HG02970 (cell line): ENCODE data around the gene CAMKMT.
A peak's percentile ranks its signal among the peaks of the same experiment; 100 is the strongest.

Source experiments
- ATAC-seq: cut with Tn5 transposase; IDR thresholded peaks from one replicate; pipeline ENCODE4 v1.9.1; 2021; ENCODE audit warnings: mild to moderate bottlenecking, moderate library complexity, moderate number of reproducible peaks; ENCODE audit not compliant: unreplicated experiment, low FRiP score

Gene CAMKMT

GRCh38 chr2:44759823-44760222 lies 398.1 kb downstream of the CAMKMT start:
- ATAC-seq: no peak

DNA sequence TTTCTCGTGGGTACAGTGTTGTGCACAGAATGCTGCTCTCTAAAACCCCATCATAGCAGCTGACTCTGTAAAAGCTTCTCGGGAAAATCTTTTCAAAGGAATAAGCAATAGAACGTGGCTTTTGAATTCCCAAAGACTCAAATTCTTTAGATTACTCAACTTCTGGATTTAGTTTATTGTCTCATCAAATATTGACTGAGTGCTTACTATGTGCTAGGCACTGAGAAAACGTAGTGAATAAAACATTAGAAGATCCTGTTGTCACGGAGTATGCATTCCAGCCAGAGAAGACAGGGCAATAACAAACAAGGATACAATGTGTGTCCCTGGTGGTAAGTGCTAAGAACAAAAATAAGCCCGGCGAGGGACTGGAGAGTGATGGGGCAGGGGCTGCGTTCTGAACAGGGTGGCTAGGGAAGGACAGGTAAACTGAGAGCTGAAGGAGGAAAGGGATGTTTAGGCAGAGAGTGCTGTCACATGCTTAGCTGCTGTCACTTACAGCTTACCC lies 401.6 kb downstream of the CAMKMT start:
- no peak for ATAC-seq

DNA sequence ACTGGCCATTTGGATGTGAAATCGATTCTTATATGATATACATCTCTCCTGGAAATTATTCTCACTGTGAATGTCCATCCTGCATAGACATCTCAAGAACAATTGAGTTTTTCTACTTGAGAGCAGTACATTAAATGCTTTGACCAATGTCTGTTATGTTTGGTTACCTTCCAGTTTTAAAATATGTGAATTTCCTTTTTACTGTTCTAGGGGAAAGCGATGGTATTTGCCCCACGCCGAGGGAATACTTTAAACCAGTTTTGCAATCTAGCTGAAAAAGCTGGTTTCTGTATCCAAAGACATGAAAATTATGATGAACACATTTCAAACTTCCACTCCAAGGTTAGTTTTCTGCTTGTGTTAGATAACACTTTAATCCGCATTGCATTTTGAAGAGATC lies 404.5 kb downstream of the CAMKMT start:
- no peak for ATAC-seq

DNA sequence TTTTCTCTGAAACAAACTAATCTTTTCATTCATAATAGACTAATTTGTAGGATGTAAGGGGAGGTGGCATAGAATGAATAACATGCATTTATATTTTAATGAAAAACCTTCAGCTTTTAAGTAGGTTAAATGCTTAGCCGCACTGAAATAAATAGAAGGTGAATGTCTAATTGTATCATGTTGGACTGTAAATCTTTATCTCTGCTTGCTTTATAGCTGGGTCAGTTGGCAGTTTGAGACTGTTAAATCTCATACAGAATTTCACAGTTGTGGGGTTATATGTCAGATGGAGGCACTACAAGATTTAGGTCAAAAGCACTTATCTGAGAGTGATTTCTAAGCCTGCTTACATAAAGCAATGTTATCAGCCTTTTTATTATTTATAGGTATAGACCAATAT lies 405.0 kb downstream of the CAMKMT start:
- ATAC-seq: no peak

- no peak for ATAC-seq
These were observed 405.9 kb downstream of the CAMKMT start for GRCh38 chr2:44767691-44768090.

- no peak for ATAC-seq
These were observed 406.9 kb downstream of the CAMKMT start for GRCh38 chr2:44768438-44769236.

GRCh38 chr2:44769349-44770011 lies 407.7 kb downstream of the CAMKMT start:
- no peak for ATAC-seq

- ATAC-seq: no peak
These were observed 408.8 kb downstream of the CAMKMT start for GRCh38 chr2:44770221-44771195.

DNA sequence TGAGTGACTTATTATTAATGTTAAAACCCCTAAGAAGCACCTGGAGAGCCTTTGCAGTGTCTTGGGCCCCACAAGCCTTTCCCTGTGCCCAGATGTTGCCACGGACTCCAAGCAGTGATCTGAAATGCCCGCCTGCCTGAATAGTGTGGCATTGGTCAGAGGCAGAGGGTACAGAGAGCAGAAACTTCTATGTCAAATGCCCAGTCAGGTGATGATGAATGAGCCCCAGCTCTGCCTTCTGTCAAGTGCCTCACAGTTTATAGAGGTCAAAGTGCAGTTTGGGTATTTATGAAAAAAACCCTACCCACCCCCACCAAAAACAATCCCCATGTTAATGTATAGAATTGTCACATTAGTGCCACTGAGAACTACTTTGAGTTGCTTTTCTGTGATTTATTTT lies 409.8 kb downstream of the CAMKMT start:
- no peak for ATAC-seq

GRCh38 chr2:44772131-44772530 lies 410.4 kb downstream of the CAMKMT start:
- no peak for ATAC-seq

GRCh38 chr2:44772669-44773378 lies 411.1 kb downstream of the CAMKMT start:
- ATAC-seq: no peak

DNA sequence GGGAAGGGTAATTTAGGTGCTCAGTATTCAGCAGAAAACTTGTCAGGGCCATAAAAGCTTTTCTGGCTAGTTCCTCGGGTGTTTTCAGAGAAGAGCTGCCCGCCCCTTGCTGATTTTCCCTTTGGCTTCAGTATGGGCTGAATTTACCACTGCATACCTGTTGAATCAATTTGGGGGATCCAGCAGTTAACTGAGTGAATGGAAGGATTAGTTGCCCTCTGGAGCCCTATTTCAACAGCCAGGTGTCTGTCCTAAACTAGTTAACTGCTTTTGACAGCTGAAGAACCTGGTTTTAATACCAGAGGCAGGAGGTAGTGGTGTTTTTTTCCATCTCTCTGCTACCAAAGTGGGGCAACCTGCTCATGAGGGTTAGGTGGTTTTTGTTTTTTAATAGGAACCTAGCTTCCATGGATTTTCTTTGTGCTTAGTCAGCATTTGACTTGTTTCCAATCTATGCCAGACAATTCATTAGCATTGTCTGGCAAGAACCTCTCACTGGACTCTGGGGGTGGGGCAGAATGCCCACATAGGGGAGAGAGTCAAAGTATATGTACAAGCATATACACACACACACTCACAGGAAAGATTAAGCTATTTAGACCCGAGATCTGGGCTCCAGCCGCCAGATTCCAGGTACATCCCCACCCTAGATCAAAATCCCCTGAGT lies 413.2 kb downstream of the CAMKMT start:
- no peak for ATAC-seq

DNA sequence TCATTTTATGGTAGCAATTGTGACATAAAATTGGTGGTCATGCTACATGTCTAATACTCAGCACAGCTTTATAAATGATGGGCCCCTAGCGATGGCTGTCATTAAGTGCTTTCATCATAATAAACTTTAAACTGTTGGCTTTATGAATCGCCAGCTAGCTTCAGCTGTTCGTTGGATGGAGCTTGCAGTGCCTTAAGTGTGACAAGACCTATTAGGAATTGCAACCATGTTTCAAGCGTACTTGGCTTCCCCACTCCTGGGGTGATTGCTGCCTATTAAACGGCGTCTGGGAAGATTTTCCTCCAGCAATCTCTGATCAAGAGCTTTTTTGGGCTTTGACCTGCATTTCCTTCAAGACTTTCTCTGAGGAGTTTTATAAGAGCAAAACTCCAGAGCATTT lies 415.3 kb downstream of the CAMKMT start:
- no peak for ATAC-seq

- no peak for ATAC-seq
These were observed 415.8 kb downstream of the CAMKMT start for GRCh38 chr2:44777537-44777936.

DNA sequence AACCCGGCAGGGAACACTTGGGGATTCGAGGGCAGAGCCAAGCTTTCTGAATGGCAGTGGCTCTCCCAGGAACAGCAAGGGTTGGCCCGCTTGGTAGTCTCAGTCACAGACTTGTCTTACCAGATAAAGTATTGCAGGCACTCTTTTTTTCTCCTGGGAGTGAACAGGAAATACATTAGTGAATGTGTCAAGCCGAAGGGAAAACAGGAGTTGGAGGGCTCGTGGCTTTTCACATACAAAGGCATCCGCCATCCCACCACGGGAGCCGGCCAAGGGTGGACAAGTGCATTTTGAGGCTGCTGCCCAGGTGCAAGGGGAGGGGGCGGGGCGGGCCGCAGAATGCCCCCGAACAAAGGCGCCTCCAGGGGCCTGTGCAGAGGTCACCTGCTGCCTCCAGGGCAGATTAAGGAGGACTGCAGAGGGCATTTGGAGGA lies 416.5 kb downstream of the CAMKMT start:
- ATAC-seq: peak; percentile 32

DNA sequence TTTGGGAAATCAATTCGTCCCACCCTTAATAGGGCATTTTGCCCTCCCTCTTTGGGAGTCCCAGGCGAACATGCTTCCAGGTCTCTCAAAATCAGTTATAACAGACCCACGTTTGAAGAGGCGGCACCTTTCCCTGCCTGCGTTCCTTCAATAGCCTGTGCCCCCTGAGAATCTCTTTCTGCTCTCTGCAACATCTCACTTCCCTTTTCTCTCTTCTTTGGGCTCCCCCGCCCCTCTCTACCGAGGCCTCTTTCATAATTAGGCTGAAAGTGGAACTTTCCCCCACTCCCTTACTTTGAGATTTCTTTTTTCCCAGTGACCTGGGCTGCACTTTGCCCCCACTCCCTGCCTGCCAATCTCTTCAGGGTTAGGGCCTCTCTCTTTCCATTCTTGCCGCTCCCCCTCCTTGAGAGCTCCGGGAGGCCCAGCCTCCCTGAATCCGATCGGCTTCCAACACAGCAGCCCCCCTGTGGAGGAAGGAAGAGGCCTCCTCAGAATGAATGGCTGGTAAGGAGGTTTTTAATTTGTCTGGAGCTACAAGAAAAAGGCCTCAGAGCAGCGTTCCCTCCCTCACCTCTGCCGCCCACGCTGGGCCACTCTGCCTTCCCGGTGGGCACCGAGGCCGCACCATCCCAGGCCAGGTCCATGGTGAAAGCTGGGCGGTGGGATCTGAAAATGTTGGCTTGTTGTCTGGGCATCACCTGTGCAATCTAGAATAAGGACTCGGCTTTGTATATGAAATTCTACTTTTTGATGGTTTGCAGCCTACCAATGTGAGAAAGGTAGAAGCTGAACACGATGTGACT lies 417.1 kb downstream of the CAMKMT start:
- ATAC-seq: peak; percentile 85

GRCh38 chr2:44779793-44780192 lies 418.0 kb downstream of the CAMKMT start:
- no peak for ATAC-seq

GRCh38 chr2:44780406-44780805 lies 418.7 kb downstream of the CAMKMT start:
- no peak for ATAC-seq

DNA sequence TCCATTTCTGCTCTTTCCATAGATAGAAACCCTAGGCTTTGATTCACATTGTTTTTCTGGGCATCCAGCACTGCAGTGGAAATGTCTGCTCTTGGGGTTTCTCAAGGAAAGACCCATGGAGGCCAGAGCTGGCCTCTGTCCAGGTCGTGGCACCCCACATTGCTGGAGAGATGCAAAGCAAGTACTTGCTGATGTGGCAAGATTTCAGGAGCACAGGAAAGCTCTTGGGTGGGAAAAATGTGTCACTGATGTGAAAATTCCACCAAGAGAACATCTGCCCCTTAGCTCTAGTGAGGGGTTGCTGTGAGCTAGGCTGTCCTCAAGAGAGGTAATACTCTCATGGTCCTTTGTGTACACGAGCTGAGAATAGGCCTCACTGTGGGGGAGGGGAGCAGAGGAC lies 423.7 kb downstream of the CAMKMT start:
- no peak for ATAC-seq
